Activated CD4-positive, alpha-beta memory T cell treated with anti-CD3 and anti-CD28 coated beads for 36 hours (primary cell): ENCODE results near the gene PSMB2. TPM values are rescaled to one million over a fixed set of nuclear protein-coding genes. Genes with fewer than 3 reads are reported as not detected.

ENCODE experiments used
- total RNA-seq, 2 experiments: library from RNA; stranded (reverse); gene quantifications; one replicate each; pipeline ENCODE4 v1.2.3, GENCODE V29; 2021

Gene PSMB2
- total RNA-seq, 2 experiments from 2014 or later, result 88.1 to 91.5 TPM

Other genes starting within 250 kb of the PSMB2 start
- gene KIAA0319L, start 84.1 kb downstream of the PSMB2 start, total RNA-seq, result 10 to 100 TPM; 28.3 to 30.9 TPM
- 10 to 100 TPM; 21.6 to 21.7 TPM for gene NCDN, start 83.7 kb downstream of the PSMB2 start, total RNA-seq
- under 1 TPM; 0.17 to 0.76 TPM for gene TFAP2E, start 68.2 kb downstream of the PSMB2 start, total RNA-seq
- 10 to 100 TPM; 11.2 to 11.6 TPM for gene C1orf216, start 77.4 kb upstream of the PSMB2 start, total RNA-seq
- 10 to 100 TPM; 49.9 to 55.1 TPM for gene CLSPN, start 128.5 kb upstream of the PSMB2 start, total RNA-seq
- 1 to 10 TPM; 5.1 to 6.0 TPM for gene AGO4, start 166.5 kb upstream of the PSMB2 start, total RNA-seq
- gene AGO1, start 241.7 kb upstream of the PSMB2 start, total RNA-seq, result 10 to 100 TPM; 28.8 TPM